ENCODE data around the gene PELI1. TPM values are rescaled to one million over a fixed set of nuclear protein-coding genes. Genes with fewer than 3 reads are reported as not detected.
"Not testable (repeated sequence)": the region's sequence is repeated elsewhere in the genome, so short reads cannot be mapped to it uniquely, and the experiment has no call there.

Gene PELI1
- polyA plus RNA-seq, 1 donor from 2014 or later = 23.9 TPM

DNA sequence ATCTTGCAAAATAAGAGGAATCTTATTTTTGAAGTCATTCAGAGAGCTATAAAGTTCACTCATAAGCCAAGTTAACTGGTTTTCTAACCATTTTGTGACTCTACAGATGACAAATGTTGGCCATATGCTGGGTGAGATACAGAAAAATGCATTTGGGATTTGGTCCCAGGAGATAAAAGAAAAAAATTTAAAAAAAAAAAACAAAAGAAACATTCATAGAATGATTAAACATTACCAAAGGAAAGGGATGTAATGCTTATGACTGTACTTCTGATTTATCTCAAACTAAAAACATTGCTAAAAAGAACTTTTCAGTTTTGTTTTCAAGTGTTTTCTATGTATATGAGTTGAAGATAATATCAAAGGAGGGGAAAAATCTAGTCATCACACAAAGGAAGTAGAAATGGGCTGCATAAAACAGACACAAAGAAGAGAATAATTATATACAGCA lies 43.1 kb downstream of the PELI1 start:
- H3K4me1 Mint-ChIP-seq = peaks cover 34 to 73% (median 43%) of the 10 kb centered on the region in 3 donors

DNA sequence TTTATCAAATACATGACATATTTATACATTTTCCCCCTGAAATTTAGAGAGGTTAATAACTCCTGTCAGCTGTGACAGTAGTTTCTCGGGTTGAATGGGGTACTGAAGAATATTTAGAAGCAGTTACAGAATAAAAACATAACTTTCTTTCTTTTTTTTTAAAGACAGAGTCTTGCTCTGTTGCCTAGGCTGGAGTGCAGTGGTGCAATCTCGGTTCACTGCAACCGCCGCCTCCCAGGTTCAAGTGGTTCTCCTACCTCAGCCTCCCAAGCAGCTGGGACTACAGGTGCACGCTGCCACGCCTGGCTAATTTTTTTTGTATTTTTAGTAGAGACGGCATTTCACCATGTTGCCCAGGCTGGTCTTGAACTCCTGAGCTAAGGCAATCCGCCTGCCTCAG lies 43.6 kb downstream of the PELI1 start:
- Mint-ChIP-seq H3K27ac (peak overlapping the region; percentile 14 to 71 (median 66)), H3K36me3 (peaks cover 24% of the 10 kb centered on the region), H3K4me1 (peaks cover 32 to 72% (median 40%) of the 10 kb centered on the region in 3 donors), H3K4me3 (peak overlapping the region in 2 of 4 donors; percentile 35 to 54)
- not testable (repeated sequence) for H3K9me3 Mint-ChIP-seq, H3K27me3 Mint-ChIP-seq

More for the DNA sequence above, 43.1 kb downstream of the PELI1 start:
- Mint-ChIP-seq H3K4me3 (peak overlapping the region in 2 of 4 donors; percentile 54 to 86), H3K27me3 (no peaks in the 10 kb centered on the region), H3K9me3 (peaks cover 0 to 5% (median 0%) of the 10 kb centered on the region in 3 donors), H3K36me3 (peaks cover 21% of the 10 kb centered on the region), H3K27ac (peak overlapping the region; percentile 46 to 80 (median 66))

DNA sequence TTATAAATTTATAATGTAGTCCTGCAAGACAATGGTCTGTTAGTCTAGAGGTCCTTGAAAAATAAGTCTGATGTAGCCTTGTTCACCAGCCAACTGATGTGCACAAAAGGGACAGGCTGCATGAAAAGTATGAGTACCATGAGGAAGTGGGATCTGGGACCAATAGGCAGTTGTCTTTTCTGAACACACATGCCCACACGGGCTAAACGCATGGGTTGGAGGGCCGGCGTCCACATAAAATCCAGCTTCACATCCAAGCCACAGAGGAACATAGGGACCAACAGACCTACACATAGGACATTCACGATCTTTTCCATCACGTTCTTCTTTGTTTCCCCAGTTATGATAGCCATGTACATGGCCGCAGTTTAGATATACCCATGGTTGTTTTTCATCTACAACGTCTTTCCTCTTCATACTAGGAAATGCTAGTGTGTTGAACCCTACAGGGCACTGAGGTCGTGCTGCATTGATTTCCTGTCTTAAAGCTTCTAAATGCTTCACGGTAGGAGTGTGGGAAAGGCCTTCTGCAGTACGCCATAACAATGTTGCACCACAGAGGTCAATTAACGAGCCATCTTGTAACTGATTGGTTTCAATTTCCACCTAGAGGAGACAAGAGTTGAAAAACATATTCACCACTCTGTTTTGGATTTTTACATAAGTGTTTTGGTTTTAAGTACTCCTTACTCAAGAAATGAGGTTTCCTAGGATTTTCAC lies 49.4 kb downstream of the PELI1 start:
- Mint-ChIP-seq H3K27ac (peak overlapping the region in 2 of 3 donors; percentile 9 to 19), H3K9me3 (peaks cover 0 to 15% (median 4%) of the 10 kb centered on the region in 3 donors), H3K36me3 (peaks cover 30% of the 10 kb centered on the region), H3K4me3 (peak overlapping the region in 3 of 4 donors; percentile 3 to 30 (median 15)), H3K4me1 (peaks cover 42 to 65% (median 47%) of the 10 kb centered on the region in 3 donors), H3K27me3 (no peaks in the 10 kb centered on the region)

DNA sequence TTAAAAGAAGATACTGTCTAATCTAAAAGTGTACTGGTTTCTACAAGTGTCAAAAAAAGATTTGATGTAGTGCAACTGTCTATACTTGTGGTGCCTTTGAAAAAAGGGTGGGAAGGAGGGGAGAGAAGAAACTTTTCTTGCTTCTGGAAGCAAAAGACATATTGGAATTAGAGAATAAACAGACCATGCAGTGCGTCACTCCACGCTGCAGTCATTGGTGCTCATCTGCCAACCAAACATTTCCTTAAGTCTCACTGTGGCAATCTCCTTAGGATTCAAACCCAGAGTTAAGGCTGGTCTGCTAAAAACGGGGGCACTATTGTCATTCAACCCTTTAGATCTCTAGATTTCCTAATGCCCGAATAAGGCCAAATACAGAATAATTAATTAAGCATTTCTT lies 50.9 kb downstream of the PELI1 start:
- Mint-ChIP-seq H3K9me3 (peaks cover 0 to 15% (median 4%) of the 10 kb centered on the region in 3 donors), H3K36me3 (peaks cover 25% of the 10 kb centered on the region), H3K27ac (peak overlapping the region in 1 of 3 donors; percentile 33), H3K4me3 (peak overlapping the region in 3 of 4 donors; percentile 5 to 76 (median 24)), H3K27me3 (no peaks in the 10 kb centered on the region), H3K4me1 (peaks cover 43 to 62% (median 49%) of the 10 kb centered on the region in 3 donors)

DNA sequence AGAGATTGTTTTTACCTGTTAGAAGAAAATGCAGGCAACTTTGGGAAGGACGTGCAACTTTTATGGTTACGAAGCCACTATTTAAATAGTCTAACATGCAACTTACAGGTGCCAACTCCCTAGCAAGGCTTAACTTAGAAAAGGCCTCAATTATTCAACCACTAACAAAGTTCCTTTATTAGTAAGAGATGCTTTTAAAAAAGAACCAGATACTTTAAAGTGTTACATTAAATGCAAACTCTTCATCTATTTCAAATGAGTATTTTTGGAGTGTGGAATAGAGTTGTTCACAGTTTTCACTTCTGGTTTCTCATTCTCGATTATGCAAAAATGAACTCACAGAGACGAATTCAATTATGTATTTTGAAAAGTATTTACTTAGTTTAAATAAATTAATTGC lies 51.7 kb downstream of the PELI1 start:
- Mint-ChIP-seq H3K4me1 (peaks cover 46 to 59% (median 49%) of the 10 kb centered on the region in 3 donors), H3K9me3 (peaks cover 0 to 15% (median 4%) of the 10 kb centered on the region in 3 donors), H3K36me3 (peaks cover 25% of the 10 kb centered on the region), H3K27ac (peak overlapping the region; percentile 43 to 97 (median 92)), H3K4me3 (peak overlapping the region; percentile 27 to 89 (median 66)), H3K27me3 (no peaks in the 10 kb centered on the region)

DNA sequence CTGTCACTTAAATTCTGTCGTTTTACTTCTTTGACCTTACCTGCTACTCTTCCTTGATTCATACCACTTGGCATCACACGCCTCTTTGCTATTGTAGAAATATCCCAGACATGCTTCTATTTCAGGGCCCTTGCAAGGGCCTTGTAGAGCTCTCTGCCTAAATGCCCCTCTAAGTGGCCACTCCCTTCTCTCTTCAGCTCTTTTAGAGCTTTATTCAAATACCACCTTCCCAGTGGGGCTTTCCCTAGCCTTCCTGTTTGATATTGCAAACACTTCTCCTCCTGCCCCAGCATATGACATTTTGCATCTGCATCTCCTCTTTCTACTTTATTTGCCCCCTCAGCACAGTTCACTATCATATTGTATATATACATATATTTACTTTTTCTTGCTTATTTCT lies 54.0 kb downstream of the PELI1 start:
- H3K27ac Mint-ChIP-seq = peak overlapping the region; percentile 11 to 80 (median 66)
- H3K27me3 Mint-ChIP-seq = no peaks in the 10 kb centered on the region
- H3K36me3 Mint-ChIP-seq = peaks cover 11% of the 10 kb centered on the region
- peak overlapping the region; percentile 74 to 89 (median 80) for H3K4me3 Mint-ChIP-seq
- H3K4me1 Mint-ChIP-seq = peaks cover 52 to 56% (median 54%) of the 10 kb centered on the region in 3 donors
- peaks cover 0 to 6% (median 4%) of the 10 kb centered on the region in 3 donors for H3K9me3 Mint-ChIP-seq

DNA sequence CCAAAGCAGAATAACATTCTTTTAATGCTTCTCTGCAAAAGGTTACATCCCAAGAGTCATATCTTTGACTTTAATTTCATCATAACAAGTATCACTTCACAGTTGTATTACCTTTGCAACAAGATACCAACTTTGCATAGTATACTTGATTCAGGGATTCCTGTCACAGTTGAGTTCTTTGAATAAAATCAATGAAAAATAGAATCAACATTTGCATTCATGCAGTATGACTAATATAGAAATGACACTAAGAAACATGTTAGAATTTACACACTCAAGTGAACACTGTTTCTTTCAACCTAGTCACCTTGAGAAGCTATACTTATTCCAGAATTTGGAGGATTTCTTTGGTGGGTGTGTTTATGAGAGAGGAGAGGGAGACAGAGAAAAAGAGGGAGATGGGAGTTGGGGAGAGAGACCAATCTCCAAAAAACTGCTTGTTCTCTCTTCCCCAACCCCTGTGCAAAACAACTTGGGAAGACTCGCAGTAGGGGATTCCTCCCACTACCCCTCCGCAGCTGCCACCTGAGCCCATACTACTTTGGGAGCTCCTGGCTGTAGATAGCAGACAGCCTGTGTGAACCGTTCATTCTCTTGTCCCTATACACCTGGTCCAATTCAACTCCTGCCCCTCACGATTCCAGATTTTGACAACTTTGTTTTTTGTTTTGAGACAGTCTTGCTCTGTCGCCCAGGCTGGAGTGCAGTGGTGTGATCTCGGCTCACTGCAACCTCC lies 57.7 kb downstream of the PELI1 start:
- Mint-ChIP-seq H3K4me3 (peak overlapping the region; percentile 16 to 76 (median 70)), H3K27me3 (no peaks in the 10 kb centered on the region), H3K36me3 (peaks cover 5% of the 10 kb centered on the region), H3K9me3 (peaks cover 0 to under 1% (median 0%) of the 10 kb centered on the region in 3 donors), H3K4me1 (peaks cover 33 to 41% (median 33%) of the 10 kb centered on the region in 3 donors), H3K27ac (peak overlapping the region in 2 of 3 donors; percentile 17 to 51)

DNA sequence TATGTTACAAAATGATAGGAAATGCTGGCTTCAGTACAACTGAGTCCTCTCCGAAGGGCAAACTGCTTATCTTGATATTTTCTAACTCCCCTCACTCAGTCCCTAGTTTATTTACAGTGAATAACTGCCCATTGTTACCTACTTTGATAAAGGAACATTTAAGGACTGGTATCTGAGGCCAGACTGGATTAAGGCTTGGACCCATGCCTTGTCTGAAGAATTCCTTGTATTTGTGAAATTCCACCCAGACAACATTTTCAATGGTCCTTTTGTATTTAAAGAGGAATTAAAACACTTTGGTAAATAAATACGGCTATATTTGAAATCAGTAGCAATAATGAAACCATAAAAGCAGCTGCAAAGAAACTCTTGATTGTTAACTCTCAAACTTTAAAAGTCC lies 58.3 kb downstream of the PELI1 start:
- no peak overlapping the region for H3K4me3 Mint-ChIP-seq
- H3K4me1 Mint-ChIP-seq = peaks cover 29 to 35% (median 33%) of the 10 kb centered on the region in 3 donors
- H3K27ac Mint-ChIP-seq = no peak overlapping the region

DNA sequence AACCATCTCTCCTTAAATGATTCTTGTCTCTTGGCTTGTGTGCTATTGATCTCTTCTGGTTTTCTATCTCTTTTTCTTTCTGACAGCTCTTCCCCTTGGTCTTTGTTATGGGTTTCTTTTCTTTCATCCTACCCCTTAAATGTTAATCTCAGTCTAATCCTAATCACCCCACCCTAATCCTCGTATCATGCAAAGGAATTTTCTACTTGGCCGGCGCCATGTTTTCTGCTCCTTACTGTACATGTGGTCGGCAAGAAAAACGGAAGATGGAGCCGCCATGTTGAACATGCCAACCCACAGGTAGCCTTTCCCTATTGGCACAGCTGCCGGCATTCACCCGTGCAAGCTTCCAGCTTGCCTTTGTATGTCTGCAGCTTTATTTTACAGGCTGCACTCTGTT lies 63.2 kb downstream of the PELI1 start:
- H3K4me3 Mint-ChIP-seq = no peak overlapping the region
- H3K27me3 Mint-ChIP-seq = no peaks in the 10 kb centered on the region
- H3K4me1 Mint-ChIP-seq = peaks cover 7 to 12% (median 10%) of the 10 kb centered on the region in 3 donors
- peak overlapping the region in 1 of 3 donors; percentile 9 for H3K27ac Mint-ChIP-seq
- H3K36me3 Mint-ChIP-seq = peaks cover 3% of the 10 kb centered on the region
- peaks cover 0 to 2% (median 0%) of the 10 kb centered on the region in 3 donors for H3K9me3 Mint-ChIP-seq

More for the DNA sequence above, 58.3 kb downstream of the PELI1 start:
- H3K27me3 Mint-ChIP-seq = no peaks in the 10 kb centered on the region
- peaks cover 0 to 2% (median 0%) of the 10 kb centered on the region in 3 donors for H3K9me3 Mint-ChIP-seq
- peaks cover 6% of the 10 kb centered on the region for H3K36me3 Mint-ChIP-seq

DNA sequence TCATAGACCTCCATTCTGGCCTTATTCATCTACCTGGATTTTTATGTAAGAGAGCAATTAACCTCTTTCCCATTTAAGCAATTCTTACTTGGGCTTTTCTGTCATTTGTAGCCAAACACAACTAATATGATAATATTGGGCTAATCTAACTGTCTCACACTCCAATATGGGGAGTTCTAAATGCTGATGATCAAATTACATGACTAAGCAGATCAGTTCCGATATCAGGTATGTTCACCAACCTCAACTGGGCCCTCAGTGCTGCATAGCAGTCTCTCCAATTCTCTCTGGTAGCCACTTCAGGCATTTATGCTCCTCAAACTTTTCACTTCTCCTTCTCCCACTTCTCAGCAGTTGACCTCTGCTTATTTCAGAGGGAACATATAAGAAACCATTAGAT lies 64.0 kb downstream of the PELI1 start:
- Mint-ChIP-seq H3K27ac (no peak overlapping the region), H3K27me3 (no peaks in the 10 kb centered on the region), H3K9me3 (peaks cover 0 to 2% (median 0%) of the 10 kb centered on the region in 3 donors), H3K36me3 (peaks cover 3% of the 10 kb centered on the region), H3K4me1 (peaks cover 4 to 9% (median 4%) of the 10 kb centered on the region in 3 donors), H3K4me3 (no peak overlapping the region)

DNA sequence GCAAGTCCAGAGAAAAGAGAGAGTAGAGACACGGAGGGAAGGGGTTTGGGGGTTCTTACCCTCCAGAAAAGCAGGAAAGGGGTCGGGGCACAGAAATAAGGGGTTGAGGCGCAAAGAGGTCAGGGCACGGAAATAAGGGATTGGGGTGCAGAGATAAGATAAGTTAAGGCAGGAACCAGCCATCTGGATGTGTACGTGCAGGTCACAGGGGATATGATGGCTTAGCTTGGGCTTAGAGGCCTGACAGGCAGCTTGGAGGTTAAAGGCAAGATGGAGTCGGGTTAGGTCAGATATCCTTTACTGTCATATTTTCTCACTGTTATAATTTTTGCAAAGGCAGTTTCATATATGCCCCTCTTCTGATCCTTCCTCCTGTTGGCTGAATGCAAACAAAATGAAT lies 64.5 kb downstream of the PELI1 start:
- not testable (repeated sequence) for H3K36me3 Mint-ChIP-seq, H3K9me3 Mint-ChIP-seq, H3K27ac Mint-ChIP-seq, H3K27me3 Mint-ChIP-seq, H3K4me3 Mint-ChIP-seq, H3K4me1 Mint-ChIP-seq

DNA sequence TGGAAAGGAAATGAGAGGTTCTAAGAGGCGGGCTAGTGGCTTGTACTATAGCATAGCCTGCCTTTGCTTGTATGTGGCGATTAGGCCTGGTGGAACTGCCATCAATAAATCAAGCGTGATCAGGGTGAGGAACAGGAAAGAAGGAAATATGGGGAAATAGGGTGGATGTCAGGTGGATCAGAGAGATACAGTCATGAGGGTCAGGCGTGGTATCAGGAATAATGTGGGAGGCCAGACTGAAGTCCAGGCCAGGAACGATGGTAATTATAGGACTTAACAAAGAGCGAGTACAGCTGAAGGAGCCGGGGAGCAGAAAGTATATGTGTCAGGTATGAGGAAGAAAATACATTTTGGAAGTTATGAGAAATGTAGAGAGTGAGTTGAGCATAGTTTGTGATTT lies 67.4 kb downstream of the PELI1 start:
- not testable (repeated sequence) for H3K4me3 Mint-ChIP-seq, H3K27me3 Mint-ChIP-seq, H3K9me3 Mint-ChIP-seq, H3K27ac Mint-ChIP-seq, H3K4me1 Mint-ChIP-seq, H3K36me3 Mint-ChIP-seq

DNA sequence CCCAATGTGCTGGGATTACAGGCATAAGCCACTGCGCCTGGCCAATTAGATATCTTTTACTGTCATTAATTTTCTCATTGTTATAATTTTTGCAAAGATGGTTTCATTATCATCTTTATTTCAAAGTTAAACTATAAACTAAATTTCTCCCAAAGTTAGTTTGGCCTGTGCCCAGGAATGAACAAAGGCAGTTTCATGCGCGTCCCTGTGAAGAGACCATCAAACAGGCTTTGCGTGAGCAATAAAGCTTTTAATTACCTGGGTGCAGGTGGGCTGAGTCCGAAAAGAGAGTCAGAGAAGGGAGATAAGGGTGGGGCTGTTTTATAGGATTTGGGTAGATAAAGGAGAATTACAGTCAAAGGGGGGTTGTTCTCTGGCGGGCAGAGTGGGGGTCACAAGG lies 69.6 kb downstream of the PELI1 start:
- not testable (repeated sequence) for H3K27ac Mint-ChIP-seq, H3K4me3 Mint-ChIP-seq, H3K9me3 Mint-ChIP-seq, H3K4me1 Mint-ChIP-seq, H3K27me3 Mint-ChIP-seq, H3K36me3 Mint-ChIP-seq

DNA sequence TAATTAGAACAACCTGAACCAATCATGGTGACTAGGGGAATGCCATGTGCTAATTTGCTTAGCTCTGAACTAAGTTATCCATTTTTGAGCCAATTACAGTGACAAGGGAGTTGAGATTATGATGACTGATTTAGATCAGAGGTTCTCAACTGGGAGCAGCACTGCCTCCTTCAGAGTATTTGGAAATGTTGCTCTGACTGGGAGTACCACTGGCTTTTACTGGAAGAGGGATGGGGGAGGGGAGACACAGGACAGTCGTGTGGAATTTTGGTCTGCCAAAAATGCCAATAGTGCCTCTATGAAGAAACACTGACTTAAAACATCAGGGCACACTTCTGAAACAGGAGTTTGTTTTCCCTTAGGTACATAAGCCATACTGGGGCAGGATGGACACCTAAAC lies 76.9 kb downstream of the PELI1 start:
- Mint-ChIP-seq H3K36me3 (peaks cover 3% of the 10 kb centered on the region), H3K4me3 (no peak overlapping the region), H3K9me3 (no peaks in the 10 kb centered on the region), H3K4me1 (peaks cover 11 to 23% (median 19%) of the 10 kb centered on the region in 3 donors), H3K27ac (no peak overlapping the region), H3K27me3 (no peaks in the 10 kb centered on the region)

DNA sequence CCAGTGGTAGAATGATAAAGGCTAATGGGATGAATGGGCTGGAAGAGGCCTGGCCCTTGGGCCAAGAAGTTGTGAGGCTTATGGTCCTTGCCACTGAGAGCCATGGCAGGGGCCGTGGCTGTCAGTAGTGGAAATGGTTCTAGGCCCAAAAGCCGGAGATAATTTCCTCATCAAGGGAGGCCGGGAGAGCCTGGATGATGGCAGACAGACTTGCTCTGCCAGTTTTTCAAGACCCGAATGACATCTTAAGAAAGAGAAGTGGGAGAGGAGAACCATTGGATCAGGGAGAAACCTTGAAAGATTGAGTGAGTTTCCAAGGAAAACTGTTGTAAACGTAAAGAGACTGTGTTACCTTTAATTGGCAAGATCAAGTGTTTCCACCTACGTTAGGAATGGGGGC lies 78.7 kb downstream of the PELI1 start:
- peaks cover 15 to 24% (median 19%) of the 10 kb centered on the region in 3 donors for H3K4me1 Mint-ChIP-seq
- no peak overlapping the region for H3K4me3 Mint-ChIP-seq
- H3K27ac Mint-ChIP-seq = no peak overlapping the region
- H3K27me3 Mint-ChIP-seq = no peaks in the 10 kb centered on the region
- H3K9me3 Mint-ChIP-seq = no peaks in the 10 kb centered on the region
- peaks cover 3% of the 10 kb centered on the region for H3K36me3 Mint-ChIP-seq

Data from IgD-negative memory B cell (primary cell).